Motor neuron (in vitro differentiated cells): ENCODE results near the gene PMM1. TPM values are rescaled to one million over a fixed set of nuclear protein-coding genes. Genes with fewer than 3 reads are reported as not detected.
A peak's percentile ranks its signal among the peaks of the same experiment; 100 is the strongest.
"Not testable (repeated sequence)": the region's sequence is repeated elsewhere in the genome, so short reads cannot be mapped to it uniquely, and the experiment has no call there.

Experiments
- ATAC-seq, 8 experiments: fragments of 200-7000 bp; cut with Tn5 transposase; replicated peaks in 6 of 8; 2 replicates each; pipeline ENCODE4 v1.8.0; 2021; ENCODE audit warnings: mild to moderate bottlenecking in 8 of 8, moderate library complexity in 8 of 8
- H3K27ac ChIP-seq, 2 donors: fragments of 250-450 bp; sonication (Bioruptor Pico); 2 replicates each; pipeline ENCODE4 v1.9.0; 2021; ENCODE audit warnings: antibody characterized with exemption in 2 of 2, mild to moderate bottlenecking in 2 of 2, moderate library complexity in 1 of 2
- H3K4me1 ChIP-seq, 2 donors: fragments of 250-450 bp; sonication (Bioruptor Pico); replicated peaks in 1 of 2; 2 replicates each; pipeline ENCODE4 v1.6.1; 2021; ENCODE audit warnings: antibody characterized with exemption in 2 of 2, mild to moderate bottlenecking in 2 of 2, moderate library complexity in 1 of 2
- H3K4me3 ChIP-seq, 5 donors: fragments of 250-450 bp; sonication (Bioruptor Pico); 2 replicates each; pipeline ENCODE4 v1.9.0; 2021; ENCODE audit warnings: antibody characterized with exemption in 5 of 5, mild to moderate bottlenecking in 5 of 5, moderate library complexity in 4 of 5
- WGBS, 10 experiments: fragments of 450-650 bp; shearing (Covaris generic); methylation state at CpG; one replicate each; pipeline ENCODE4 v1.0.0; 2022; 5-methylcytosine and 5-hydroxymethylcytosine counted together
- in situ Hi-C, 9 experiments: fragments of 400-800 bp; cut with MboI; loops; one replicate each; pipeline ENCODE4 v1.15.0; 2021; ENCODE audit warnings: low sequenced_read_pairs in 9 of 9, low pct_unique_long_range_greater_than_20kb in 2 of 9; ENCODE audit not compliant: unreplicated experiment in 9 of 9
- total RNA-seq, 8 experiments: library from RNA; unstranded; fragments of 300-600 nt; gene quantifications; 2 replicates each; pipeline versions ENCODE4 v1.2.3 to v1.2.4, GENCODE V29; 2022

The PMM1 gene
- total RNA-seq, result 10 to 100 TPM; 18.5 to 43.0 (median 26.4) TPM

DNA sequence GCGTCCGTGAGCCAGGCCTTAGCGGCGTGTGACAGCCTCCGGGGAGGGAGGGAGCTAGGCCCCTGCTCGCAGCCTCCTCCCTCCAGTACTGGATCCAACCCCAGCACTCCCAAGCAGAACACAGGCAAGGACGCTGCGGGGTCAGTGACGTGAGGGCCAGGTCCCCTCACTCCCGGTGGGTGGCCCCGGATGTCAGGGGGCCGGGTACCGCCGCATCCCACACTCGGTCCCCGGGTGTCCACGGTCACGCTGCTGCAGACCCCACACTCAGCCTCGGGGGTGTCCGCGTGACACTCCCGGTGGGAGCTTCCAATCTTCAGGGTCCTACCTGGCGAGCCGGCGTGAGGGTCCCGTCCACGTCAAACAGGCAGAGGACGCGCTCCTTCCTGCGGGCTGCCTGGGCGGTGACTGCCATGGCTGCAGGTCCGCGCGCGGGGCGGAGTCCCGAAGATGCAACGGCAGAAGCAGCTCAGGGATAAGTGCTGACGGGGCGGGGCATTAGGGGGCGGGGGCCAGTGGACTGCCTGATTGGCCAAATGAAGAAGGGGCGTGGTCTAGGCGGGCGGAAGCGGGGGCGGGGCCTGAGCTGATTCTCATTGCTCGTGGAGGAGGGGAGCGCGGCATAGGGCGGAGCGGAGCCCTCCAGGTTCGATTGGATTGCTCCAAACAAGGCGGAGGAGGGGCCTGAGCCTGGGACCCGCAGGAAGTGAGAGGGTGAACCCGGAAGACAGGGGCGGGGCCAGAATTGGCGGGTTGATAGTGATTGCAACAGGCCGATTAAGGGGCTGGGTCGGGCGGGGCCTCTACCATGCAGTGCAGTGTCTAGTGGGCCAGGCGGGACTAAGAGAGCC, at the start of gene PMM1:
Gene PMM1, minus strand, starts transcription at position 450 of the 851 bp plus-strand sequence. Its CDS starts 35 bp downstream, at position 415.
- Histone ChIP-seq H3K4me1 (peaks cover 6 to 13% of the 10 kb centered on the region in 2 donors), H3K27ac (peak within 1 kb of the TSS; percentile 82 to 87), H3K4me3 (peak within 1 kb of the TSS; percentile 51 to 90 (median 74))
- in situ Hi-C loops, result no loop called here
- ATAC-seq, result peak; percentile 93 to 97 (median 95)
- WGBS, 10 experiments, result no CpG with 5 or more reads among the region's 61 CpGs

- no peak for ATAC-seq
- H3K4me3 ChIP-seq, result no peak overlapping the region
- no peak overlapping the region for H3K27ac ChIP-seq
- 84 to 100% (median 93%) methylated on average over 1 to 5 of the region's 5 CpGs; no CpG with 5 or more reads in 1 of the 10 experiments for WGBS, 10 experiments
- in situ Hi-C loops, result no loop called here
- no peaks in the 10 kb centered on the region for H3K4me1 ChIP-seq
These were observed 49.1 kb upstream of the PMM1 start for GRCh38 chr22:41638748-41639147.

DNA sequence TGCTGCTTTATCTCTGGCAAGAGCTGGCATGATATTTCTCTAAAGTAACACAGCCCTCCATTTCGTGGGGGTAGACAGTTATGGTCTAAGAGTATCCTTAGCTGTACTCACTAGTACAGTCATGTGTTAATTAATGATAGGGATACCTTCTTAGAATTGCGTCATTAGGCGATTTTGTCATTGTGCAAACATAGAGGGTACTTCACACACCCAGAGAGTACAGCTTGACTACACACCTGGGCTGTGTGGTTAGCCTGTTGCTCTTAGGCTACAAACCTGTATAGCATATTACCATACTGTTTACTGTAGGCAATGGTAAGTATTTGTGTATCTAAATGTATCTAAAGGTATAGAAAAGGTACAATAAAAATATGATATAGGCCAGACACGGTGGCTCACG, 48.5 kb upstream of the PMM1 start:
- WGBS, 10 experiments, result 80 to 100% (median 97%) methylated on average over 1 to 5 of the region's 5 CpGs; no CpG with 5 or more reads in 2 of the 10 experiments
- ATAC-seq, result no peak
- H3K27ac ChIP-seq, result no peak overlapping the region
- H3K4me1 ChIP-seq, result no peaks in the 10 kb centered on the region
- in situ Hi-C loops, result no loop called here
- no peak overlapping the region for H3K4me3 ChIP-seq

GRCh38 chr22:41637623-41638022, 48.0 kb upstream of the PMM1 start:
- in situ Hi-C loops, H3K4me1 ChIP-seq, H3K4me3 ChIP-seq, H3K27ac ChIP-seq, ATAC-seq: not testable (repeated sequence)
- 90 to 100% (median 100%) methylated on average over 1 to 6 of the region's 8 CpGs; no CpG with 5 or more reads in 4 of the 10 experiments for WGBS, 10 experiments

- in situ Hi-C loops, result no loop called here
- Histone ChIP-seq H3K4me3 (no peak overlapping the region), H3K27ac (no peak overlapping the region), H3K4me1 (no peaks in the 10 kb centered on the region)
- 21 to 100% (median 86%) methylated on average over 1 to 6 of the region's 7 CpGs; no CpG with 5 or more reads in 2 of the 10 experiments for WGBS, 10 experiments
- ATAC-seq, result peak in 2 of 8 experiments; percentile 55 to 91
These were observed 46.8 kb upstream of the PMM1 start for GRCh38 chr22:41636467-41636866.

GRCh38 chr22:41634610-41635009, 45.0 kb upstream of the PMM1 start:
- in situ Hi-C loops, ATAC-seq, H3K27ac ChIP-seq, H3K4me3 ChIP-seq, H3K4me1 ChIP-seq: not testable (repeated sequence)
- 95 to 100% (median 100%) methylated on average over 1 to 8 of the region's 8 CpGs; no CpG with 5 or more reads in 1 of the 10 experiments for WGBS, 10 experiments

DNA sequence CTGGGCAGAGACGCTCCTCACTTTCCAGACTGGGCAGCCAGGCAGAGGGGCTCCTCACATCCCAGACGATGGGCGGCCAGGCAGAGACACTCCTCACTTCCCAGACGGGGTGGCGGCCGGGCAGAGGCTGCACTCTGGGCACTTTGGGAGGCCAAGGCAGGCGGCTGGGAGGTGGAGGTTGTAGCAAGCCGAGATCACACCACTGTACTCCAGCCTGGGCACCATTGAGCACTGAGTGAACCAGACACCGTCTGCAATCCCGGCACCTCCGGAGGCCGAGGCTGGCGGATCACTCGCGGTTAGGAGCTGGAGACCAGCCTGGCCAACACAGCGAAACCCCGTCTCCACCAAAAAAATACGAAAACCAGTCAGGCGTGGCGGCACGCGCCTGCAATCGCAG, 42.0 kb upstream of the PMM1 start:
- H3K27ac ChIP-seq, ATAC-seq, in situ Hi-C loops, H3K4me3 ChIP-seq, H3K4me1 ChIP-seq: not testable (repeated sequence)
- WGBS, 10 experiments, result no CpG with 5 or more reads among the region's 23 CpGs

- ATAC-seq, H3K27ac ChIP-seq, H3K4me3 ChIP-seq, H3K4me1 ChIP-seq, in situ Hi-C loops: not testable (repeated sequence)
- WGBS, 10 experiments, result no CpG with 5 or more reads among the region's 28 CpGs
These were observed 41.5 kb upstream of the PMM1 start for GRCh38 chr22:41631115-41631514.

DNA sequence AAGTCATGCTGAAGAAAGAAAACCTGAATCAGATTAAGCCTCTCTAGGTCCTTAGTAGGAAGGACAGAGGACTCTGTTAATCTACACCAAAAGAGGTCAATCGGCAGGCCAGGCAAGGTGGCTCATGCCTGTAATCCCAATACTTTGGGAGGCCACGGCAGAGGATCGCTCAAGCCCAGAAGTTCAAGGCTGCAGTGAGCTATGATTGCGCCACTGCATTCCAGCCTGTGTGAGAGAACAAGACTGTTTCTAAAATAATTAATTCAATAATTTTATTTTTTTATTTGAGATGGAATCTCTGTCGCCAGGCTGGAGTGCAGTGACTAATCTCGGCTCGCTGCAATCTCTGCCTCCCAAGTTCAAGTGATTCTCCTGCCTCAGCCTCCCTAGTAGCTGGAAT, 35.9 kb upstream of the PMM1 start:
- WGBS, 10 experiments, result 86 to 100% (median 97%) methylated on average over 1 to 7 of the region's 7 CpGs; no CpG with 5 or more reads in 1 of the 10 experiments
- Histone ChIP-seq H3K4me1 (peaks cover 5 to 6% of the 10 kb centered on the region in 2 donors), H3K4me3 (no peak overlapping the region), H3K27ac (no peak overlapping the region)
- ATAC-seq, result no peak
- in situ Hi-C loops, result no loop called here

- WGBS, 10 experiments, result 0 to 20% (median 5%) methylated on average over 2 to 8 of the region's 8 CpGs; no CpG with 5 or more reads in 2 of the 10 experiments
- in situ Hi-C loops, result no loop called here
- H3K4me3 ChIP-seq, result peak overlapping the region; percentile 75 to 96 (median 83)
These were observed 32.2 kb upstream of the PMM1 start for GRCh38 chr22:41621911-41622179.

DNA sequence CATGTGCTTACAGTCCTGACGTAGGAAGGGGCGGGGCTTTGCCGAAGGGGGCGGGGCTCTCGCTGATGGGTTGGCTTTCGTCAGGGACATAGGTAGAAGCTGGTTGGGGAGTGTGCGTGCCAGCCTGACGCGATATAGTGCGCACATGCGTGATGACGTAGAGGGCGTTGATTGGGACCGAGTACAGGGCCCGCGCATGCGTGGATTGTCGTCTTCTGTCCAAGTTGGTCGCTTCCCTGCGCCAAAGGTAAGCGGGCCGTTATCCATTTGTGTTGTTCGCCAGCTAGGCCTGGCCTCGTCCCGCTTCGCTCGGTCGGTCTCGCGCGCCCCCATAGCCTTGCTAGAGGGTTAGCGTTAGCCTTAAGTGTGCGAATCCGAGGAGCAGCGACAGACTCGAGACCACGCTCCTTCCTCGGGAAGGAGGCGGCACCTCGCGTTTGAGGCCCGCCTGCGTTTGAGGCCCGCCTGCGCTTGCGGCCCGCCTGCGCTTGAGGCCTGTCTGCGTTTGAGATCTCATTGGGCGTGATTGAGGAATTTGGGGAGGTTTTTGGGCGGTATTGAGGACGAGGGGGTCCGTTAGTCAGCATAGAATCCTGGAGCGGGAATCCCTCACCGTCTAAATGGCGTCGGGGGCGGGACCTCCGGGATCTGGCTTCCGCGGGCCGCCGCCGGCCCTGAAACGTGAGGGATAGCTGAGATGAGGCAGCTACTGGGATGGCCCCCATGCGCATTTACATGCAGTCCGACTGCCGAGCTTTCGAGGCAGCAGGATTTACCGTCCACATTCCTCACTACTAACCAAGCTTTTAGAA, 31.7 kb upstream of the PMM1 start, which contains the start of gene XRCC6:
Gene XRCC6, plus strand, starts transcription at position 197 of the 812 bp plus-strand sequence. CDS start 710 bp downstream, outside the sequence.
- Histone ChIP-seq H3K4me3 (peak within 1 kb of the TSS; percentile 75 to 96 (median 83)), H3K4me1 (peaks cover 10 to 12% of the 10 kb centered on the region in 2 donors), H3K27ac (peak within 1 kb of the TSS; percentile 92 to 96)
- peak; percentile 77 to 94 (median 91) for ATAC-seq
- in situ Hi-C loops, result no loop called here
- 0 to 5% (median 1%) methylated on average over 4 to 18 of the region's 70 CpGs; no CpG with 5 or more reads in 6 of the 10 experiments for whole genome bisulfite sequencing, 10 experiments

More at GRCh38 chr22:41621911-41622179, 32.2 kb upstream of the PMM1 start:
- Histone ChIP-seq H3K4me1 (peaks cover 10 to 12% of the 10 kb centered on the region in 2 donors), H3K27ac (peak overlapping the region; percentile 92 to 96)
- no peak for ATAC-seq

- ATAC-seq, result peak; percentile 14 to 89 (median 76)
- WGBS, 10 experiments, result 0% methylated on average over 1 of the region's 40 CpGs; no CpG with 5 or more reads in 9 of the 10 experiments
- in situ Hi-C loops, result no loop called here
These were observed 31.0 kb upstream of the PMM1 start, which contains the start of gene DESI1 for GRCh38 chr22:41620589-41621098. Gene DESI1 (minus strand): TSS chr22:41621043. CDS start chr22:41620839, 204 bp downstream.

More at GRCh38 chr22:41620589-41621098, 31.0 kb upstream of the PMM1 start, which contains the start of gene DESI1:
- Histone ChIP-seq H3K4me3 (peak within 1 kb of the TSS; percentile 75 to 96 (median 83)), H3K4me1 (peaks cover 10 to 12% of the 10 kb centered on the region in 2 donors), H3K27ac (peak within 1 kb of the TSS; percentile 92 to 96)
